Stimulated activated CD8-positive, alpha-beta memory T cell treated with anti-CD3 and anti-CD28 coated beads, Interleukin-4, amount 100 ng/mL, for 48 hours (primary cell): ENCODE measurements around the gene MAP3K20.
"Not testable (repeated sequence)": the region's sequence is repeated elsewhere in the genome, so short reads cannot be mapped to it uniquely, and the experiment has no call there.

Experiments
- DNase-seq: peaks from one replicate; pipeline ENCODE4 v3.0.0-alpha.2; 2020

The MAP3K20 gene

DNA sequence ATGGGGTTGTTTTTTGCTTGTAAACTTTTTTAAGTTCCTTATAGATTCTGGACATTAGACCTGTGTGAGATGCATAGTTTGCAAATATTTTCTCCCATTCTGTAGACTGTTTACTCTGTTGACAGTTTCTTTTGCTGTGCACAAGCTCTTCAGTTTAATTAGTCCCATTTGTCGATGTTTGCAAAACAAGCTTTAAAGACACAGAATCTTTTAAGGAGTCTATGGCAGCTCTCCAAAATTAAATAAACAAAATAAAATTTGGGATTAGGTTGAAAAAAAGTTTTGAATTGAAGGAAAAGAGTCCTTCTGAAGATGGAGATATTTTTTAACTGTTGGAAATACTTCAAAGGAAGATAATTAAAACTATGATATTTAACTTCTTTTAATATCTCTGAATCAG, 88.8 kb downstream of the MAP3K20 start:
- no peak for DNase-seq

DNA sequence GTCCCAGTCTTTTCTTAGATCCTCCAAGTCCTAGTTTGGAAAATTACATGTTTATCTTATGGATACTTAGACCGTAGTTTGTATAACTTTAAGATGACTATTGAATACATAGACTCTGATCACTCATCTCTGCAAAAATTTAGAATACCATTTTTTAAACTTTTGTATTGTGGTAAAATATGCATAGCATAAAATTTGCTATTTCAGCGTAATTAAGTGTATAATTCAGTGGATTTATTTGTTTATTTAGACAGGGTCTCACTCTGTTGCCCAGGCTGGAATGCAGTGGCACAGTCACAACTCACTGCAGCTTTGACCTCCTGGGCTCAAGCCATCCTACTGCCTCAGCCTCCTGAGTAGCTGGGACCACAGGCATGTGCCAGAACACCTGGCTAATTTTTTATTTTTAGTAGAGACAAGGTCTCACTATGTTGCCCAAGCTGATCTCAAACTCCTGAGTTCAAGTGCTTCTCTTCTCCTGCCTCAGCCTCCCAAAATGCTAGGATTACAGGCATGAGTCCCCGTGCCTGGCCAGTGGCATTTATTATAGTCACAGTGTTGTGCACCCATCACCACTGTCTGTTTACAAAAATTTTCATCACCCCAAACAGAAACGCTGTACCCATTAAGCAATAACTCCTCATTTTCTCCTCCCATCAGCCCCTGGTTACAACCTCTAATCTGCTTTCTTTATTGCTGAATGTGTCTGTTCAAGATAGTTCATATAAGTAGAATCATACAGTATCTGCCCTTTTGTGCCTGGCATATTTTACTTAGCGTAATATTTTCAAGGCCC, 90.0 kb downstream of the MAP3K20 start:
- DNase-seq, result no peak

DNA sequence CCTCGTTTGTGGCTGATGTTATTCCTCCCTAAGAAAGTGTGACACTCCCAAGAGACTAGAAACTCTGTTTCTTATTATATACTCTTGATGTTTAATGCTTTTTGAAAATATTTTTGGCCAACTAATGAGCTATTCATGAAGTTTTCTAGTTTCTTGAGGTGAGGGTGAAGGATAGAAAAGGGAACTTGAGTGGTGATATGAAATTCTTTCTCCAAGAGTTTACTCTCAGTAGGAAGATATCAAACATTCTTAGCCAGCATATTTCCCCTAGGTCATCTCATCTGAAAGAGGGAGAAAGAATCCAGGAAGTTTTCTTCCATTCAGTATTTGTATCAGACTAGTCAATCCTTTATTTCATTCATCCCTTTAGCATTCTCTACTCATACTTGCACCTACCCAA, 95.7 kb downstream of the MAP3K20 start:
- no peak for DNase-seq

DNA sequence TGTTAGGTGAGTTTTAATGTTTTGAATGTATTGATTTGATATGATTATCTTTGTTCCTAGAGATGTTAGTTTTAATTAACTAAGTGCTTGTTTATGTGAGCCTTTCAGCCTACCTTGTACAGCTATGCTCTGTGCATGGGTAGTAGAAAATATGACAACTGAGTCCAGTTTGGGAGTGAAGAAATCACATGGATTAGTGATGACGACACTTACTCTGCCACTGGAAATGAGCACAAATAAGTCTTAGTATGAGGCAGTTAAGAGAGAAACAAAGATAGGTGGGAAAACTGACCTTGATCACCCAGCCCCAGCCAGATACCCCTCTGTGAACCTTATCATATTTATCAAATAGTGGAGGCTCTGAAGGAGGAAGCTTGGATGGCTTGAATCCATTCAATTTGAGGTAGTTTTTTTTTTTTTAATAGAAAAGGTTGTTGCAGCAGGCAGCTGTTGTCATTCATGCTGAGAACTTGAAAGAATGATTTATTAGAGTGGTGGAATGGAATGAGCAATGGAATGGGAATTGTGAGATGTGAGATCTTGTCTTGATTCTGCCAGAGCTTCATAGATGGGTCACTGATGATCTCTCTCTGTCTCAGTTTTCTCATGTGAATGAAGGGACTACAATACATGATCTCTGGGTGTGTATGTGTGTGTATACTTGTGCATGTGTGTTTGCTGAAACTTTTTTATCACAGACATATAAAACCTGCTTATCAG, 96.4 kb downstream of the MAP3K20 start:
- DNase-seq, result no peak

DNA sequence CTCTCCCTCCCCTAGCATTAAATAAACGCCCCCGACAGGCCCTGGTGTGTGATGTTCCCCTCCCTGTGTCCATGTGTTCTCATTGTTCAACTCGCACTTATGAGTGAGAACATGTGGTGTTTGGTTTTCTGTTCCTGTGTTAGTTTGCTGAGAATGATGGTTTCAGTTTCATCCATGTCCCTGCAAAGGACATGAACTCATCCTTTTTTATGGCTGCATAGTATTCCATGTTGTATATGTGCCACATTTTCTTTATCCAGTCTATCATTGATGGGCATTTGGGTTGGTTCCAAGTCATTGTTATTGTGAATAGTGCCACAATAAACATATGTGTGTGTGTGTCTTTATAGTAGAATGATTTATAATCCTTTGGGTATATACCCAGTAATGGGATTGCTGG, 98.7 kb downstream of the MAP3K20 start:
- DNase-seq, result not testable (repeated sequence)

DNA sequence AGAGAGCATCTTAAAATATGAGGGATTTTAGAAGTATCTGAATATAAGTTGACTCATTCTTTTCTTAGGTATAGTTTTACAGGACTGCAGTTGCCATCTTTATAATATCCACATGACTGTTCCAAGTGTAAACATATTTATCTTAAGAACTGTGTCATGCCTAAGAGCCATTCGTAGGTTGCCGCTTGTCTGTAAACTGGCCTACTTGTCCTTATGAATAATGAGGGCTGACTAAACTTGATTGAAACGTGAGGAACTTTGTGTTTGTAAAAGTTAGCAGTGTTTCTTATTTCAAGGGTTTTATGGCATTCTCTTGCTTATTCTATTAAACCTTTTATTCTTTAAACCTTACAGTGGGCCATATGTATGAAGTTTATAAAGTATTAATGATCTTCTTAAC, 99.6 kb downstream of the MAP3K20 start:
- no peak for DNase-seq

DNA sequence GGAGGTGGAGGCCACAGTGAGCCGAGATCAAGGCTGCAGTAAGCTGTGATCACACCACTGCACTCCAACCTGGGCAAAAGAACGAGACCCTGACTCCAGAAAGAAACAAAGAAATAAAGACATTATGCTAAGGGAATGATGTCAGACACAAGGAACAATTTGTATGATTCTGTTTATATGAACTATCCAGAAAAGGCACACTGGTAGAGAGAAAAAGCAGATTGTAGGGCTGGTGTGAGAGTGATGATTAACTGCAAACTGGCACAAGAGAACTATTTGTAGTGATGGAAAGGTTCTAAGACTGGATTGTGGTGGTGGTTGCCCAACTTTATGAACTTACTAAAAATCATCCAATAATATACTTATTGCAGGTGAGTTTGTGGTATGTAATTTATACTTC, 106.3 kb downstream of the MAP3K20 start:
- DNase-seq, result no peak

DNA sequence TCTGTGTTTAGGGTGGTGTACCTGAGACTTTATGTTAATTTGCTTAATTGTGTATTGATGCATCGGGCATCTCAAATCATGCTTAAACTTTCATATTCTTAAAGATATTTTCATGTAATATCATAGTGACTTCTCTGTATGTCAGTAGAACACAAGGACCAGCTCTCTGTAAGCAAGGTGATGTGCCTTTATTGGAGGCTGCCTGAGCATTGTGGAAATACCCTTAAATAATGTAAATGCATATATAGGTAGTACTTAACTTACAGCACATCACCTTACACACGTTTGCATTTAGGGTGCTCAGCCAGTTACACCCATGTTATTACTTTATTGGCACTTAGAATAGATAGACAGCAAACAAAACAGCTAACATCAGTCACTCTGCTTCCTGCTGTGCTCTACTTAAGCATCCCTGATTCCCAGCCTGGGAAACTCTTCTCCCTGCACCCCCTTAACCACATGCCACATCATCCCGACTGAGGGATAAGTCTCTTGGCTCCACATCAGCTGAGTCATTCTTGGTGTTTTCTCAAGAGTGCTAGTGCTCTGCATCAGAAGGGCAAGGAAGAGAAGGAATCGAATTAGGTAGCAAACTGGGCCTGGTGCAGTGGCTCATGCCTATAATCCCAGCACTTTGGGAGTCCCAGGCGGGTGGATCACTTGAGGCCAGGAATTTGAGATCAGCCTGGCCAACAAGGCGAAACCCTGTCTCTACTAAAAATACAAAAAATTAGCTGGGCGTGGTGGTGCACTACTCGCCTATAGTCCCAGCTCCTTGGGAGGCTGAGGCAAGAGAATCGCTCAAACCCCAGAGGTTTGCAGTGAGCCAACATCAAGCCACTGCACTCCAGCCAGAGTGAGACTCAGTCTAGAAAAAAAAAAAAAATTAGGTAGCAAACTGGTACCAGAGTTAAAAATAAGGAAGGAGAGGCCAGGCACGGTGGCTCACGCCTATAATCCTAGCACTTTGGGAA, 108.7 kb downstream of the MAP3K20 start:
- no peak for DNase-seq

DNA sequence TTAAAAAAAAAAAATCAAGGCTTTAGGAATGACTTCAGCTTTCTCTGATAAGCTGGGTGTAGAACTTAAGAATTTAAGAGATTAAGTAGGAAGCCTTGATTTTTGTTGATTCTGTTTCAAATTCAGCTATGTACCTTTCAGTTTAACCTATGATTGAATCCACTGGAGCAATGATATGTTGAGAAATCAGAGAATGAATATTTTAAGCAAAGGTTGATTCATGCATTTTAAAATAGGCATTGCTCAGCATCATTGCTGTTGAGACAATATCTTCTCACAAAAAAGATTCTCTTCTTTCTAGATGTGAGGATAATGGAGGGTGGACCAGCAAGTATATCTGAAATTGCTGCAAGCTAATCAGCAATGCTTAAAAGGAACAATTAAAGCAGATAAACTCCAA, 109.8 kb downstream of the MAP3K20 start:
- DNase-seq, result no peak

DNA sequence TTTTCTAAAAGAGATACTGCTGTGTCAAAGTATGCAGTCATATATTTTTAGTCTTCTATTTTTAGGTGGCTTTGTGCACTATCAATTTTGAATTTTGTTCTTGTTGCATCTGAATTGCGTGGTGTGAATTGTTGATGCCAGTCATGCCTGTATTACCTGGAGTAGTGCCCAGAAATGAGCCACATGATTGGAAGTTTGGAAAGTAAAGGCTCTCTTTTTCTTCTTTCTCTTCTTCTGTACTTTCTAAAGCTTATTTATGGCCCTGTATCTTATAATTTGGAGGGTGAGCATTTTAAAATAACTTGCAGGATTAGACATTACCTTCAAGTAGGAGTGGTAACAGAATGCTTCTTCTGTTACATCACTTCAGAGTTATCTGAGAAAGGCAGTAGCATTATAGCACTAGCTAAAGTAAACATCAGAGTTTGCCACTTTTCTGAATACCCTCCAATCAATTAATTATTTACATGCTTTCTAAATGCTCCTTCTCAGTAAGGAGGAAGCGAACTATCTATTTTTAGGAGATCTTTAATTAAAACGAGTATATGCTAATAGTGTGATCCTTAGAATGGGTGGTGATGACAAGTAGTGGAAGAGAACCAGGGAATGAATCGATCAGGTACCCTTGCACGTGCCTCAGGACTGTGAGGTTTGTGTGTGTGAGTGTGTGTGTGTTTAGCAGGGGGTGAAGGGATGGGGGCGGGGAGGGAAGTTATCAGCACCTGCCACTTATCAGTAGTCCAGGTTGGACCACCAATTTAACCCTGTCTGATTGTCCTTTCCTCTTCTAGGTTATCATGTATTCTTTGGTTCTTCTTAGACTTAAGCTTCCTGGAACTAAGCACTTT, 112.5 kb downstream of the MAP3K20 start:
- no peak for DNase-seq

DNA sequence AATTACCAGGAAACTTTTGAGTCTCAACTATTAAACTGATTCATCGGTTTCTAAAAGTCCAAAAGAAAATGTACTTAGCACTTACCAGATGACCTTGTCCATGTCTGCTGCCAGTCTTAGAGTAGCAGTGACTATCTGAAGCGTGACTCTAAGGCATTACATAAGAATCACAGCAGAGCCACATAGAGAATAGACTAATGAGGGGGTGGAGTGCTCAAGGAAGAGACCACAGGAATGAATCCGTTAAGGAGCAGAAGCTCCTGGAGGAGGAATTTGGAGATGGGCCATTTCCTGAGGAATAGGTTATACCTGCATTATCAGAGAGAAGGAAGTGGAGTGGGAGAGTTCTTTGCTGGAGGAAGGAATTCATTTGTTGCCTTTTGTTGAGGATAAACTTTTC, 116.0 kb downstream of the MAP3K20 start:
- DNase-seq, result no peak

DNA sequence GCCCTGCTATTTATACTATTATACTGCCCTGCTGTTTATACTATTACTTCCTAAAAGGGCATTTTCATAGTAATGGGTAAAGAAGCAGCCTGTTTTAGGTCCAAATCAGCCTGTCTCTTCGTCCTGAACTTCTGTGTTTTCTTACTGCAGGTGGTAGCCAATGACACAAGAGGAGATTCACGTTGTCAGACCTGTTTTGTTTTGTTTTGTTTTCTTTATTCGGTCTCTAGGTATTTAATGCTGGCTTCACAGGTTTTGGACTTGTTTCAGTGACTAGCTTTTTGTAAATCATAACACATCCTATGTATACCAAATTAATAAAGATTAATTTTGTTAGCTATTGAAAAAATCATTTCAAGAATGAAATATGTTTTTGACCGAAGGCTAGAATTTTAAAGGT, 116.4 kb downstream of the MAP3K20 start:
- DNase-seq, result no peak

DNA sequence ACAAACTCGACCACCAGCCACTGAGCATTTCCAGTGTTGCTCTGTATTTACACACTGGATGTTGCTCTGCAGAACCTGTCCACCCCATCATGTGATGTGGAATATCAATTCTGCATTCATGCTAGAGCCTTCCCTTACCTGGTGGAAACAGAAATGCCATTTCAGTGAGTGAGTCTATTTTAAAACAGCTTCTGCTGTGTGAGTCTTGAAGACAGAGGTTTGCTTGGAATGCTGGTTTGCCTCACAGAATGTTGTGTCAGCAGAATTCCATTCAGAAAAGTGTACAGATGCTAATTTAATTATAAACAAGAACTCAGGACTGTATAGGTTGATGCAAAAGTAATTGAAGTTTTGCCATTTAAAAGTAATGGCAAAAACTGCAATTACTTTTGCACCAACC, 118.3 kb downstream of the MAP3K20 start:
- no peak for DNase-seq

DNA sequence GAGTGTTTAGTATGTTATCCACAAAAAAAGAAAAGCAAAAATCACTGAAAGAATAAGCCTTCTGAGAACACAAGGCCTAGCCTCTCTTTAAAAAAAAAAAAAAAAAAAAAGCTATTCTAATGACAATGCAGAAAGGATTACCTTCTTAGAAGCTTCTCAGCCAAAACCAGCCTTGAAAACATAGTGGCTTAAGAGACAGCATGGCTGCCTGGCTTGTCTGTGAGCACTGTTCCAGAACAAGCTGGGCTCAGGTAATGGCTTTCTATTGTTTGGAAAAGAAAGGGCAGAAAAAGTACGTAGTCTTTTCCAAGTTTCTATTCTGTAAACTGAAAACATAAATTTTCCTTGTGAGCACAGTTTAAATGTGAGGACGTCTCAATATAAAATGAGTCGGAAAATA, 119.5 kb downstream of the MAP3K20 start:
- no peak for DNase-seq

DNA sequence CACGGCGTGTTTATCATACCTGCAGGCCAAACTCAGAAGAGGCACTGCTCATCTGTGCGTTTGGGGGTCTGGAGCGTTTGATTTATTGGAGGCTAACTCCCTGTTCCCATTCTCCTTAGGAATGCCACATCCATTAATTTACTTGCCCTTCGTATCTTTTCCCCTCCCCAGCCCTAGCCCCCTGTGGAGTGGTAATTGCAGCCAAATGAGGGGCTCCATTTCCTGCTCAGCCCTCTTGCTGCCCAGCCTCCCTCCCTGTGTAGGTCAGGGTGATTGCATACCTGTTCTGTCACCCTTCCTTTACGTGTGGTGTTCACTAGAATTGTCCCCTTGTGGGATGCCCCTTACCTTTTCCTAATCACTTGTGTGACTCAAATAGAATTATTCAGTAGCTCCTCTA, 120.4 kb downstream of the MAP3K20 start:
- no peak for DNase-seq

DNA sequence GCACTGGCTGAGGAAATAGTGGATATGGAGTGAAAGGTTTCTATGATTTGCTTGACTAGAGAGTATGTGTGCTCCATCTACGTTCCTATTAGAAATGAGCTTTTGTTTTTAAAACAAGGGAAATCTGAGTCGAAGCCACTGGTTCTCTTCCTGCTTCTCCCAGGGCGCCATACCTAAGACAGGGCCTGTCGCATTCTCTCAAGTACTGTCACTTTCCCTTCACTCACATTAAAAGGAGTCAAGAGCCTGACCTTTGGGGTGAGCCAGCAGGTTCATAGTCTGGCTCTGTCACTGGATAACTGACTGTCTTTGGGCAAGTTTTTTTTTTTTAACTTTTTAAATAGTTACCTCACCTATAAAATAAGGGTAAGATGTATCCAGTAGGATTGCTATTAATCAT, 121.0 kb downstream of the MAP3K20 start:
- no peak for DNase-seq

DNA sequence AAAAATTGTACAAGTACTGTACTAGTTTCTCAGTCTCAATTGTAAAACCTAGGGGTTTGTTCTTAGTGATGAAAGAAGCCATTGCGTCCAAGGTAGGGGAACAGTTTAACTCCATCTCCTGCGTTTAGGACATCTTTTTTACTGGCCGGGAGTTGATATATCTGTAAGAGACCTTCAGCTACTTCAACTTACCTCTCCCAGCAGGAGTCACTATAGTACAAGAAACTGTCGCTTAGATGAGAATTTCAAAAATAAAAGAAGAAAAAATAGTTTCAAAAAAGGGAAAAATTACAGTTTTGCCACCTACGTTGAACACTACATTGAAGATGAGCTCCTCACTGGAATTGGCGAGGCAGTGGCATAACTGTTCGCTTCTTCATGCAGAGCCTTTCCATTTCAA, 122.7 kb downstream of the MAP3K20 start:
- DNase-seq, result no peak

DNA sequence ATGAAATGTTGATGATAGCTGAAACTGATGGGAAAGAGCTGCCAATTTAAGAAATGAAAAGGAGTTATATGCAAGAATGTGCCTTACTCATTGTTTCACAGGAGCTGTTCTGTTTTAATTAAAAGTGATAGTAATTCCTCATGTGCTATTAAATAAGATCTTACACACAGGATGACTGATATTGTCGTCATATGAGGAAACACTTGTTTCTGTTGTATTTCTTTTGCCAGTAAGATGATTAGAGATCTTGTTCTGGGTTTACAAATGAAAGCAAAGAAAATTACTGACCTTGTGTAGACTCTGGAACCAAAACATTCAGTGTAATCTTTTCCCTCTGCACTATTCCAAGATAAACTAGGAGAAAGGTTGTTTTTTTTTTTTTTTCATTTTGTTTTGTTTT, 123.6 kb downstream of the MAP3K20 start:
- DNase-seq, result no peak

DNA sequence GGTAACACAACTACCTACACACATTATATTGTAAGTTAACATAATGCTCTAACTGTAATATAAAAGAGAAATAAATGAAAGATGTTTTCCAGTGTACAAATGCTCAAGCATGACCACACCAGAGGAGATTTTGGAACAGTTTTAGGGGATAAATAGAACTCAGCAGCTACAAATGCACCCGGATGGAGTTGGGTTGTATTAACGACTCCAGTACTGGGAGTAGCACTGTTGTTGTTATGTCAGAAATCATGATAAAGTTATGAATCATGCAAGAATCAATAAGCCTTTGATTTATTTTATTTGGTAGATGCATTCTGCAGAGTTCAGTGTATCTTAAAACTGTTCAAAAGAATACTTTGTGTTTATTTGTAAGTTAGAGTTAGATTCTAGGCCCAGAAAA, 126.9 kb downstream of the MAP3K20 start:
- no peak for DNase-seq

DNA sequence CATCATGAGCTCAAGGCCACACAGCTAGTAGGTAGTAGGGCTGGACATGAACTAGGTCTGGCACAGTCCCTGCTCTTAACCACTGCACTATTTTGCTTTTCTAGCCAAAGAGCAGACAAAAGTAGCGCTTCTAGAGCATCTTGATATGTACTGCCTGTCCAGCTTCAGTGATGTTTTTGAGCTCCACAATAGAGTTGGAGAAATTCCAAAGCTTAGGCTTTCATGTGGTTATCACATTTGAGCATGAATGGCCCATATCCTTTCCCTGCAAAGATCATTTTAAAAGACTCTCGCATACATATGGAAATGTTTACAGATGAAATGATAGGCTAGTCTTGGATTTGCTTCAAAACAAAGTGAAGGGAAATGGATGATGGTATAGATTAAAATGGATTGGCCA, 128.7 kb downstream of the MAP3K20 start:
- no peak for DNase-seq

DNA sequence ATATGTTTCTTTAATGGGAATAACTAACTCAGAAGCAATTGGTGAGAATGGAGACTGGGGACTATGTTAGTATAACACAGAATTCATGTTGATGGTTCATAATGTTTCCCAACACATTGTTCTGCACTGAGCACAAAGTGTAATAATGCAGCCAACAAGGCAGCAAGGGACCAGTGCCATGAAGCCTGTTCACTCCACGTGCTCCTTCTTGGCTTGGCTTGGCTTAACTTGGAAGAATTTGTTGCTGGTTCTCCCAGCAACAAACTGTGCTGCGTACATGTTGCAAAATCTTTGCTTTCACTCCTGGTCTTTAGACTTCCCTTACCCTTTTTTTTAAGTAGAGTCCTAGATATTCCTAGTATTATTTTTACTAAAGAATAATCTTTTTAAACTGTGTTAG, 129.7 kb downstream of the MAP3K20 start:
- no peak for DNase-seq

DNA sequence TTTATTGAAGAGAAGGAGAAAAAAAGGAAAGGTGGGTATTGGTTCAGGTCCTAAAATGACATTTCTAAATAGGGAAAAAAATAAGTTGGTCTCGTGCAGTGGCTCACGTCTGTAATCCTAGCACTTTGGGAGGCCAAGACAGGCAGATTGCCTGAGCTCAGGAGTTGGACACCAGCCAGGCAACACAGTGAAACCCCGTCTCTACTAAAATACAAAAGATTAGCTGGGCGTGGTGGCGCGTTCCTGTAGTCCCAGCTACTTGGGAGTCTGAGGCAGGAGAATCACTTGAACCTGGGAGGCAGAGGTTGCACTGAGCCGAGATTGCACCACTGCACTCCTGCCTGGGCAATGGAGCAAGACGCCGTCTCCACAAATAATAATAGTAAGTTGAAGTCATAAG, 131.5 kb downstream of the MAP3K20 start:
- not testable (repeated sequence) for DNase-seq
